Stimulated activated CD4-positive, alpha-beta T cell treated with anti-CD3 and anti-CD28 coated beads, Interleukin-15, amount 100 ng/mL, for 1 hour (primary cell): ENCODE results near the gene PIMREG.
"Not testable (repeated sequence)": the region's sequence is repeated elsewhere in the genome, so short reads cannot be mapped to it uniquely, and the experiment has no call there.

Experiments
- DNase-seq, 2 donors: peaks; one replicate each; pipeline ENCODE4 v3.0.0-alpha.2; 2020; ENCODE audit warnings: low read depth in 1 of 2, low spot score in 1 of 2

Gene PIMREG

GRCh38 chr17:6476810-6477179 lies 32.5 kb downstream of the PIMREG start:
- no peak for DNase-seq

- no peak for DNase-seq
These were observed 33.7 kb downstream of the PIMREG start for GRCh38 chr17:6477831-6478383.

- no peak for DNase-seq
These were observed 34.2 kb downstream of the PIMREG start for GRCh38 chr17:6478486-6478885.

- DNase-seq: no peak
These were observed 35.5 kb downstream of the PIMREG start for GRCh38 chr17:6479622-6480302.

- no peak for DNase-seq
These were observed 36.0 kb downstream of the PIMREG start for GRCh38 chr17:6480303-6480675.

GRCh38 chr17:6482105-6482455 lies 37.8 kb downstream of the PIMREG start:
- no peak for DNase-seq

- DNase-seq: not testable (repeated sequence)
These were observed 38.5 kb downstream of the PIMREG start for GRCh38 chr17:6482796-6483195.

GRCh38 chr17:6483507-6483906 lies 39.3 kb downstream of the PIMREG start:
- no peak for DNase-seq

- no peak for DNase-seq
These were observed 41.6 kb downstream of the PIMREG start for GRCh38 chr17:6485646-6486412.

GRCh38 chr17:6487251-6488007 lies 43.2 kb downstream of the PIMREG start:
- DNase-seq: no peak

GRCh38 chr17:6488008-6488539 lies 43.8 kb downstream of the PIMREG start:
- no peak for DNase-seq

GRCh38 chr17:6489016-6489550 lies 44.8 kb downstream of the PIMREG start:
- DNase-seq: no peak

- DNase-seq: no peak
These were observed 46.9 kb downstream of the PIMREG start for GRCh38 chr17:6491071-6491700.

- no peak for DNase-seq
These were observed 48.8 kb downstream of the PIMREG start for GRCh38 chr17:6492892-6493674.

GRCh38 chr17:6494239-6494941 lies 50.1 kb downstream of the PIMREG start:
- no peak for DNase-seq

GRCh38 chr17:6495450-6496115 lies 51.3 kb downstream of the PIMREG start:
- no peak for DNase-seq

- no peak for DNase-seq
These were observed 51.8 kb downstream of the PIMREG start for GRCh38 chr17:6496116-6496481.

- DNase-seq: no peak
These were observed 52.6 kb downstream of the PIMREG start for GRCh38 chr17:6496640-6497441.
